ENCODE data around the gene CAMK1D. TPM values are rescaled to one million over a fixed set of nuclear protein-coding genes. Genes with fewer than 3 reads are reported as not detected.

The CAMK1D gene
- total RNA-seq, 1 experiment from 2014 or later = 10.2 TPM

GRCh38 chr10:12699781-12700556 lies 350.6 kb downstream of the CAMK1D start (continued):
- TF ChIP-seq, protein P1, sequence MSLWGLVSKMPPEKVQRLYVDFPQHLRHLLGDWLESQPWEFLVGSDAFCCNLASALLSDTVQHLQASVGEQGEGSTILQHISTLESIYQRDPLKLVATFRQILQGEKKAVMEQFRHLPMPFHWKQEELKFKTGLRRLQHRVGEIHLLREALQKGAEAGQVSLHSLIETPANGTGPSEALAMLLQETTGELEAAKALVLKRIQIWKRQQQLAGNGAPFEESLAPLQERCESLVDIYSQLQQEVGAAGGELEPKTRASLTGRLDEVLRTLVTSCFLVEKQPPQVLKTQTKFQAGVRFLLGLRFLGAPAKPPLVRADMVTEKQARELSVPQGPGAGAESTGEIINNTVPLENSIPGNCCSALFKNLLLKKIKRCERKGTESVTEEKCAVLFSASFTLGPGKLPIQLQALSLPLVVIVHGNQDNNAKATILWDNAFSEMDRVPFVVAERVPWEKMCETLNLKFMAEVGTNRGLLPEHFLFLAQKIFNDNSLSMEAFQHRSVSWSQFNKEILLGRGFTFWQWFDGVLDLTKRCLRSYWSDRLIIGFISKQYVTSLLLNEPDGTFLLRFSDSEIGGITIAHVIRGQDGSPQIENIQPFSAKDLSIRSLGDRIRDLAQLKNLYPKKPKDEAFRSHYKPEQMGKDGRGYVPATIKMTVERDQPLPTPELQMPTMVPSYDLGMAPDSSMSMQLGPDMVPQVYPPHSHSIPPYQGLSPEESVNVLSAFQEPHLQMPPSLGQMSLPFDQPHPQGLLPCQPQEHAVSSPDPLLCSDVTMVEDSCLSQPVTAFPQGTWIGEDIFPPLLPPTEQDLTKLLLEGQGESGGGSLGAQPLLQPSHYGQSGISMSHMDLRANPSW (CRISPR knock-in tag; conservative IDR thresholded peaks at IDR 0.05; ENCODE audit: low read depth) = no peak
- TF ChIP-seq, protein P2, sequence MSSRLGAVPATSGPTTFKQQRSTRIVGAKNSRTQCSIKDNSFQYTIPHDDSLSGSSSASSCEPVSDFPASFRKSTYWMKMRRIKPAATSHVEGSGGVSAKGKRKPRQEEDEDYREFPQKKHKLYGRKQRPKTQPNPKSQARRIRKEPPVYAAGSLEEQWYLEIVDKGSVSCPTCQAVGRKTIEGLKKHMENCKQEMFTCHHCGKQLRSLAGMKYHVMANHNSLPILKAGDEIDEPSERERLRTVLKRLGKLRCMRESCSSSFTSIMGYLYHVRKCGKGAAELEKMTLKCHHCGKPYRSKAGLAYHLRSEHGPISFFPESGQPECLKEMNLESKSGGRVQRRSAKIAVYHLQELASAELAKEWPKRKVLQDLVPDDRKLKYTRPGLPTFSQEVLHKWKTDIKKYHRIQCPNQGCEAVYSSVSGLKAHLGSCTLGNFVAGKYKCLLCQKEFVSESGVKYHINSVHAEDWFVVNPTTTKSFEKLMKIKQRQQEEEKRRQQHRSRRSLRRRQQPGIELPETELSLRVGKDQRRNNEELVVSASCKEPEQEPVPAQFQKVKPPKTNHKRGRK (CRISPR knock-in tag; IDR thresholded peaks at IDR 0.05; ENCODE audit: borderline replicate concordance) = no peak
- no peak for TF ChIP-seq ARID4B (CRISPR knock-in tag; IDR thresholded peaks at IDR 0.05; ENCODE audit: borderline replicate concordance)
- TF ChIP-seq, protein P3, sequence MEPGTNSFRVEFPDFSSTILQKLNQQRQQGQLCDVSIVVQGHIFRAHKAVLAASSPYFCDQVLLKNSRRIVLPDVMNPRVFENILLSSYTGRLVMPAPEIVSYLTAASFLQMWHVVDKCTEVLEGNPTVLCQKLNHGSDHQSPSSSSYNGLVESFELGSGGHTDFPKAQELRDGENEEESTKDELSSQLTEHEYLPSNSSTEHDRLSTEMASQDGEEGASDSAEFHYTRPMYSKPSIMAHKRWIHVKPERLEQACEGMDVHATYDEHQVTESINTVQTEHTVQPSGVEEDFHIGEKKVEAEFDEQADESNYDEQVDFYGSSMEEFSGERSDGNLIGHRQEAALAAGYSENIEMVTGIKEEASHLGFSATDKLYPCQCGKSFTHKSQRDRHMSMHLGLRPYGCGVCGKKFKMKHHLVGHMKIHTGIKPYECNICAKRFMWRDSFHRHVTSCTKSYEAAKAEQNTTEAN (CRISPR knock-in tag; IDR thresholded peaks at IDR 0.05) = no peak
- no peak for TF ChIP-seq ZNF121 (CRISPR knock-in tag; IDR thresholded peaks at IDR 0.05)
- no peak for TF ChIP-seq PREB (CRISPR knock-in tag; IDR thresholded peaks at IDR 0.05; ENCODE audit: borderline replicate concordance)
- TF ChIP-seq NFATC4 (CRISPR knock-in tag; IDR thresholded peaks at IDR 0.05) = no peak
- TF ChIP-seq, protein P4, sequence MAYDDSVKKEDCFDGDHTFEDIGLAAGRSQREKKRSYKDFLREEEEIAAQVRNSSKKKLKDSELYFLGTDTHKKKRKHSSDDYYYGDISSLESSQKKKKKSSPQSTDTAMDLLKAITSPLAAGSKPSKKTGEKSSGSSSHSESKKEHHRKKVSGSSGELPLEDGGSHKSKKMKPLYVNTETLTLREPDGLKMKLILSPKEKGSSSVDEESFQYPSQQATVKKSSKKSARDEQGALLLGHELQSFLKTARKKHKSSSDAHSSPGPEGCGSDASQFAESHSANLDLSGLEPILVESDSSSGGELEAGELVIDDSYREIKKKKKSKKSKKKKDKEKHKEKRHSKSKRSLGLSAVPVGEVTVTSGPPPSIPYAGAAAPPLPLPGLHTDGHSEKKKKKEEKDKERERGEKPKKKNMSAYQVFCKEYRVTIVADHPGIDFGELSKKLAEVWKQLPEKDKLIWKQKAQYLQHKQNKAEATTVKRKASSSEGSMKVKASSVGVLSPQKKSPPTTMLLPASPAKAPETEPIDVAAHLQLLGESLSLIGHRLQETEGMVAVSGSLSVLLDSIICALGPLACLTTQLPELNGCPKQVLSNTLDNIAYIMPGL (CRISPR knock-in tag; IDR thresholded peaks at IDR 0.05) = no peak
- TF ChIP-seq ELF4 (CRISPR knock-in tag; IDR thresholded peaks at IDR 0.05; ENCODE audit: low read depth) = no peak
- no peak for TF ChIP-seq ZBTB21 (CRISPR knock-in tag; IDR thresholded peaks at IDR 0.05; ENCODE audit: borderline replicate concordance)

DNA sequence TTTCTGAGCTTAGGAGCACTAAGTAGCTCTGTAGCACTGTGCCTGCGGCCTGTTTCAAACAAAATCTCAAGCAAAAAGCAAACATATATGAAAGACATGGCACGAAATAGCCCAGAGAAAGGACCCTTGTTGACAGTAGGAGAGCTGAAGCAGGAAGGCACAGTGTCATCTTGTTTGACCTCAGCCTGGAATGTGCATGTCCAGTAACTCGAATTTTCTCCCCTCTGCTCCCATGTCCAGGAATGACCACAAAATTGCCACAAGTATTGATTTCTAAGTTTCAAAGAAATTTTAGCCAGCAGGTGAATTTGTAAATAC lies 351.2 kb downstream of the CAMK1D start:
- Mint-ChIP-seq H3K27ac (no peak overlapping the region), H3K9me3 (no peaks in the 10 kb centered on the region), H3K4me1 (no peaks in the 10 kb centered on the region), H3K4me3 (no peak overlapping the region), H3K27me3 (ENCODE audit: low read depth) (no peaks in the 10 kb centered on the region; the same call in 1 of the 2 replicates), H3K36me3 (no peaks in the 10 kb centered on the region)
- ATAC-seq (no peak), DNase-seq (ENCODE audit: low spot score) (no peak)
- ChIA-PET POLR2A (interaction anchor here (0.7 kb wide), 1 partner anchor 169 kb away, joined by 3 read pairs; no protein-coding TSS in a partner anchor), CTCF (no interaction called here)
- TF ChIP-seq, protein P5, sequence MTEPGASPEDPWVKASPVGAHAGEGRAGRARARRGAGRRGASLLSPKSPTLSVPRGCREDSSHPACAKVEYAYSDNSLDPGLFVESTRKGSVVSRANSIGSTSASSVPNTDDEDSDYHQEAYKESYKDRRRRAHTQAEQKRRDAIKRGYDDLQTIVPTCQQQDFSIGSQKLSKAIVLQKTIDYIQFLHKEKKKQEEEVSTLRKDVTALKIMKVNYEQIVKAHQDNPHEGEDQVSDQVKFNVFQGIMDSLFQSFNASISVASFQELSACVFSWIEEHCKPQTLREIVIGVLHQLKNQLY (CRISPR knock-in tag; IDR thresholded peaks at IDR 0.05) = no peak
- TF ChIP-seq, protein P6, sequence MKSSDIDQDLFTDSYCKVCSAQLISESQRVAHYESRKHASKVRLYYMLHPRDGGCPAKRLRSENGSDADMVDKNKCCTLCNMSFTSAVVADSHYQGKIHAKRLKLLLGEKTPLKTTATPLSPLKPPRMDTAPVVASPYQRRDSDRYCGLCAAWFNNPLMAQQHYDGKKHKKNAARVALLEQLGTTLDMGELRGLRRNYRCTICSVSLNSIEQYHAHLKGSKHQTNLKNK (CRISPR knock-in tag; IDR thresholded peaks at IDR 0.05) = no peak
- TF ChIP-seq, protein P7, sequence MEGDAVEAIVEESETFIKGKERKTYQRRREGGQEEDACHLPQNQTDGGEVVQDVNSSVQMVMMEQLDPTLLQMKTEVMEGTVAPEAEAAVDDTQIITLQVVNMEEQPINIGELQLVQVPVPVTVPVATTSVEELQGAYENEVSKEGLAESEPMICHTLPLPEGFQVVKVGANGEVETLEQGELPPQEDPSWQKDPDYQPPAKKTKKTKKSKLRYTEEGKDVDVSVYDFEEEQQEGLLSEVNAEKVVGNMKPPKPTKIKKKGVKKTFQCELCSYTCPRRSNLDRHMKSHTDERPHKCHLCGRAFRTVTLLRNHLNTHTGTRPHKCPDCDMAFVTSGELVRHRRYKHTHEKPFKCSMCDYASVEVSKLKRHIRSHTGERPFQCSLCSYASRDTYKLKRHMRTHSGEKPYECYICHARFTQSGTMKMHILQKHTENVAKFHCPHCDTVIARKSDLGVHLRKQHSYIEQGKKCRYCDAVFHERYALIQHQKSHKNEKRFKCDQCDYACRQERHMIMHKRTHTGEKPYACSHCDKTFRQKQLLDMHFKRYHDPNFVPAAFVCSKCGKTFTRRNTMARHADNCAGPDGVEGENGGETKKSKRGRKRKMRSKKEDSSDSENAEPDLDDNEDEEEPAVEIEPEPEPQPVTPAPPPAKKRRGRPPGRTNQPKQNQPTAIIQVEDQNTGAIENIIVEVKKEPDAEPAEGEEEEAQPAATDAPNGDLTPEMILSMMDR (IDR thresholded peaks at IDR 0.05) = no peak
- no peak for TF ChIP-seq ATF3 (CRISPR knock-in tag; conservative IDR thresholded peaks at IDR 0.05)
- TF ChIP-seq RORB (CRISPR knock-in tag; IDR thresholded peaks at IDR 0.05) = no peak
- TF ChIP-seq USF1 (CRISPR knock-in tag; IDR thresholded peaks at IDR 0.05) = no peak

Data from WTC11 (cell line).